Breast epithelium (tissue), 4 donors: Measurements from ENCODE around the gene DHH. TPM values are rescaled to one million over a fixed set of nuclear protein-coding genes. Genes with fewer than 3 reads are reported as not detected.
"Not testable (repeated sequence)": the region's sequence is repeated elsewhere in the genome, so short reads cannot be mapped to it uniquely, and the experiment has no call there.

Experiments
- DNase-seq, 2 donors: peaks; one replicate each; pipeline ENCODE4 v3.0.0-alpha.2; 2019; ENCODE audit warnings: low spot score in 2 of 2
- H3K27ac ChIP-seq, 2 donors: fragments of 200-600 bp; sonication (generic) in 1 of 2; one replicate each; pipeline ENCODE4 v1.5.1; 2016 to 2019; ENCODE audit warnings: mild to moderate bottlenecking in 1 of 2
- H3K27me3 ChIP-seq, 2 donors: fragments of 200-600 bp; sonication (generic) in 1 of 2; one replicate each; pipeline versions ENCODE4 v1.5.1 to v1.6.0; 2017 to 2019; ENCODE audit warnings: control low read depth in 1 of 2, mild to moderate bottlenecking in 1 of 2
- H3K36me3 ChIP-seq: fragments of 200-600 bp; one replicate; pipeline ENCODE4 v1.5.1; 2019
- H3K4me1 ChIP-seq, 2 donors: fragments of 200-600 bp; sonication (generic); one replicate each; pipeline ENCODE4 v1.5.1; 2016 to 2019; ENCODE audit warnings: control low read depth in 1 of 2
- H3K4me3 ChIP-seq, 3 donors: fragments of 200-600 bp; sonication (generic); 1 replicate in 2 of 3; 2 replicates in 1 of 3; pipeline ENCODE4 v1.5.1; 2016 to 2019; ENCODE audit warnings: mild to moderate bottlenecking in 3 of 3, moderate library complexity in 2 of 3
- H3K9me3 ChIP-seq, 2 donors: fragments of 200-600 bp; sonication (generic) in 1 of 2; one replicate each; pipeline ENCODE4 v1.5.1; 2016 to 2019; ENCODE audit warnings: control low read depth in 1 of 2
- POLR2A ChIP-seq: fragments of 450-650 bp; IDR thresholded peaks from one replicate; pipeline ENCODE4 v1.6.1; 2016; ENCODE audit warnings: antibody characterized with exemption, mild to moderate bottlenecking, moderate library complexity
- POLR2AphosphoS5 ChIP-seq, 3 donors: sonication (generic); formaldehyde crosslinking; IDR thresholded peaks; one replicate each; pipeline ENCODE4 v1.6.1; 2017; ENCODE audit warnings: antibody characterized with exemption in 3 of 3
- intact Hi-C: fragments of 100-400 bp; cut with DNase I; formaldehyde crosslinking; loops from one replicate; pipeline ENCODE4 v1.15.1; 2023; ENCODE audit warnings: low total_unique reads
- total RNA-seq, 3 donors: library from RNA; depleted of rRNA; stranded (reverse); fragments of >200 nt; gene quantifications; one replicate each; pipeline ENCODE4 v1.1.0, GENCODE V29; 2016
- TF ChIP-seq, protein P1 (sequence below), 3 donors: fragments of 450-650 bp; IDR thresholded peaks; one replicate each; pipeline ENCODE4 v1.5.1; 2016 to 2017; ENCODE audit warnings: antibody characterized with exemption in 3 of 3, mild to moderate bottlenecking in 3 of 3, moderate library complexity in 3 of 3

The DHH gene
- total RNA-seq, 3 donors from 2014 or later: 0.29 to 1.6 (median 1.4) TPM

DNA sequence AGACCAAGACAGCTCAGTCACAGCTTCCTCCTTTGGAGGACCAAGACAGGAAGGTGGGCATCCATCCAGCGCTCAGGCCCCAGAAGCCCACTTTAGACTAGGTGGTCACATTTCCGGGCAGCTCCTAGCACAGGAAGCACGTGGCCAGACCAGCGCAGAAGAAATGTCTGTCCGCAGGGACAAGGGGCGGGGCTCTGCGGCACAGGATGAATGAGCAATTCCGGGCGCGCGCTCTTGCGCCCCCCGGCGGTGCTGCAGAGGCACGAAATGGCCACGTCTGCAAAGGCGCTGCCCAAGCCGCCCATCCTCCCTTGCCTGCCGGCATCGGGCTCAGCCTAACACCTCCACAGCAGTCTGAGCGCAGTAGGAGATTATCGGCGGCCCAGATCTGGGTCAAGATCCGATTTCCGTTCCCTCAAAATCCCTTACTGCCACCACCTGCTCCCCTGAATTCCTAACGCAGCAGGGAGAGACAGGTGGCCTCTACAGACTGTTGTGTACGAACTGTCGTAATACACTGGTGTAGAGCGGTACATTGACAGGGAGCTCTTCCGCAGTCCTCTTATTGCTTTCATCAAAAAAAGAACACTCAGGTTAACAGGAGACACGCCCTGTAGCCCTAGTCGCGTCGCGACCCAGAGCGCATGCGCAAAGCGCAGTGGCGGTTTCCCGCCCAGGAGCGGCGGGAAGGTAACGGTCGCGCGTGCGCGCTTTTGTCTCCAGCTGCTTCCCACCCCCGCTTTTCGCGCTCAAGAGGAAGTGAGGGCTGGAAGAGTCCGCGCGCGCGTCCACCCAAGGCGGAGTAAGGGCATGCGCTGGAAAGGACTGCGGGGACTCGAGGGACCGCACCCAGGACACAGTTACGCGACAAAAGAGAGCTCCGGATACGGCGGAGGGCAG, 35.8 kb upstream of the DHH start:
- H3K27ac ChIP-seq: peak overlapping the region; percentile 98 to 100
- TF ChIP-seq, protein P1, sequence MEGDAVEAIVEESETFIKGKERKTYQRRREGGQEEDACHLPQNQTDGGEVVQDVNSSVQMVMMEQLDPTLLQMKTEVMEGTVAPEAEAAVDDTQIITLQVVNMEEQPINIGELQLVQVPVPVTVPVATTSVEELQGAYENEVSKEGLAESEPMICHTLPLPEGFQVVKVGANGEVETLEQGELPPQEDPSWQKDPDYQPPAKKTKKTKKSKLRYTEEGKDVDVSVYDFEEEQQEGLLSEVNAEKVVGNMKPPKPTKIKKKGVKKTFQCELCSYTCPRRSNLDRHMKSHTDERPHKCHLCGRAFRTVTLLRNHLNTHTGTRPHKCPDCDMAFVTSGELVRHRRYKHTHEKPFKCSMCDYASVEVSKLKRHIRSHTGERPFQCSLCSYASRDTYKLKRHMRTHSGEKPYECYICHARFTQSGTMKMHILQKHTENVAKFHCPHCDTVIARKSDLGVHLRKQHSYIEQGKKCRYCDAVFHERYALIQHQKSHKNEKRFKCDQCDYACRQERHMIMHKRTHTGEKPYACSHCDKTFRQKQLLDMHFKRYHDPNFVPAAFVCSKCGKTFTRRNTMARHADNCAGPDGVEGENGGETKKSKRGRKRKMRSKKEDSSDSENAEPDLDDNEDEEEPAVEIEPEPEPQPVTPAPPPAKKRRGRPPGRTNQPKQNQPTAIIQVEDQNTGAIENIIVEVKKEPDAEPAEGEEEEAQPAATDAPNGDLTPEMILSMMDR (IDR thresholded peaks at IDR 0.05): peak; percentile 77 to 80 (median 79)
- TF ChIP-seq POLR2AphosphoS5 (IDR thresholded peaks at IDR 0.05) (peak; percentile 21 to 81 (median 46)), POLR2A (no peak)

DNA sequence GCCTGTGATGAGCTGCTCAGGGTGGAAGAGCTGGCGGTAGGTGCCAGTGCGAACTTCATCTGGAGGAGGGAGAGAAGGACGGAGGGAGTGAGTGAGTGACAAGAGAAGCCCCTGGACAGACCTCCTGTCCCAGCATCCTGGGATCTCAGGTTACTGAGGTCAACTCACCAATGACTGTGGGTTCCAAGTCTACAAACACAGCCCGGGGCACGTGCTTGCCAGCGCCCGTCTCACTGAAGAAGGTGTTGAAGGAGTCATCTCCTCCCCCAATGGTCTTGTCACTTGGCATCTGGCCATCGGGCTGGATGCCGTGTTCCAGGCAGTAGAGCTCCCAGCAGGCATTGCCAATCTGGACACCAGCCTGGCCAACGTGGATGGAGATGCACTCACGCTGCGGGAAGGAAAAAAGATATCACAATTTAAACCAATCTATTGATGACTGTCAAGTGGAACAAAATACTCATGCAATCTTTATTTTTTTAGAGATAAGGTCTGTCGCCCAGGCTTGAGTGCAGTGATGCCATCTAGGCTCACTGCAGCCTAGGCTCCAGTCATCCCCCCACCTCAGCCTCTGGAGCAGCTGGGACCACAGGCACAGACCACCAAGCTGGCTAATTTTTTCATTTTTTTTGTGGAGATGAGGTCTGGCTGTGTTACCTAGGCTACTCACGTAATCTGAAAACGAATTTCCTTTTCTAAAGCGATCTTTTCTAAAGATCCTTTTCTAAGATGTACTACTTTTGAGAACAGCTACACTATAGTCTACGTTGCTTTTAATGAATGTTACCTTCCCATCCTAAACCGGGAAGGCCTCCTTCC, 34.9 kb upstream of the DHH start:
- intact Hi-C loops: loop anchor here (2.0 kb wide), 1 partner anchor 105 kb away; no protein-coding TSS in a partner anchor
- Histone ChIP-seq H3K36me3 (no peaks in the 10 kb centered on the region), H3K27me3 (no peaks in the 10 kb centered on the region), H3K4me3 (peak overlapping the region; percentile 96 to 100 (median 97)), H3K9me3 (no peaks in the 10 kb centered on the region), H3K27ac (peak overlapping the region; percentile 98 to 100), H3K4me1 (peaks cover 5 to 9% of the 10 kb centered on the region in 2 donors)
- no peak for DNase-seq
- TF ChIP-seq POLR2AphosphoS5 (IDR thresholded peaks at IDR 0.05) (no peak), POLR2A (no peak)
- TF ChIP-seq, protein P1 (IDR thresholded peaks at IDR 0.05): no peak

More for the DNA sequence above, 35.8 kb upstream of the DHH start:
- intact Hi-C loops: loop anchor here (2.0 kb wide), 1 partner anchor 104 kb away; no protein-coding TSS in a partner anchor
- H3K4me1 ChIP-seq: peaks cover 5 to 9% of the 10 kb centered on the region in 2 donors
- DNase-seq: peak; percentile 85 to 89
- H3K27me3 ChIP-seq: no peaks in the 10 kb centered on the region
- no peaks in the 10 kb centered on the region for H3K9me3 ChIP-seq
- no peaks in the 10 kb centered on the region for H3K36me3 ChIP-seq
- H3K4me3 ChIP-seq: peak overlapping the region; percentile 96 to 100 (median 97)

DNA sequence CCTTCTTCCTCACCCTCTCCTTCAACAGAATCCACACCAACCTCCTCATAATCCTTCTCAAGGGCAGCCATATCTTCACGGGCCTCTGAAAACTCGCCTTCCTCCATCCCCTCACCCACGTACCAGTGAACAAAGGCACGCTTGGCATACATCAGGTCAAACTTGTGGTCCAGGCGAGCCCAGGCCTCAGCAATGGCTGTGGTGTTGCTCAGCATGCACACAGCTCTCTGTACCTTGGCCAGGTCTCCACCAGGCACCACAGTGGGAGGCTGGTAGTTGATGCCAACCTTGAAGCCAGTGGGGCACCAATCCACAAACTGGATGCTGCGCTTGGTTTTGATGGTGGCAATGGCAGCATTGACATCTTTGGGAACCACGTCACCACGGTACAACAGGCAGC, 33.4 kb upstream of the DHH start:
- H3K4me3 ChIP-seq, H3K27ac ChIP-seq, intact Hi-C loops, H3K36me3 ChIP-seq, H3K27me3 ChIP-seq, H3K9me3 ChIP-seq, DNase-seq, H3K4me1 ChIP-seq: not testable (repeated sequence)

DNA sequence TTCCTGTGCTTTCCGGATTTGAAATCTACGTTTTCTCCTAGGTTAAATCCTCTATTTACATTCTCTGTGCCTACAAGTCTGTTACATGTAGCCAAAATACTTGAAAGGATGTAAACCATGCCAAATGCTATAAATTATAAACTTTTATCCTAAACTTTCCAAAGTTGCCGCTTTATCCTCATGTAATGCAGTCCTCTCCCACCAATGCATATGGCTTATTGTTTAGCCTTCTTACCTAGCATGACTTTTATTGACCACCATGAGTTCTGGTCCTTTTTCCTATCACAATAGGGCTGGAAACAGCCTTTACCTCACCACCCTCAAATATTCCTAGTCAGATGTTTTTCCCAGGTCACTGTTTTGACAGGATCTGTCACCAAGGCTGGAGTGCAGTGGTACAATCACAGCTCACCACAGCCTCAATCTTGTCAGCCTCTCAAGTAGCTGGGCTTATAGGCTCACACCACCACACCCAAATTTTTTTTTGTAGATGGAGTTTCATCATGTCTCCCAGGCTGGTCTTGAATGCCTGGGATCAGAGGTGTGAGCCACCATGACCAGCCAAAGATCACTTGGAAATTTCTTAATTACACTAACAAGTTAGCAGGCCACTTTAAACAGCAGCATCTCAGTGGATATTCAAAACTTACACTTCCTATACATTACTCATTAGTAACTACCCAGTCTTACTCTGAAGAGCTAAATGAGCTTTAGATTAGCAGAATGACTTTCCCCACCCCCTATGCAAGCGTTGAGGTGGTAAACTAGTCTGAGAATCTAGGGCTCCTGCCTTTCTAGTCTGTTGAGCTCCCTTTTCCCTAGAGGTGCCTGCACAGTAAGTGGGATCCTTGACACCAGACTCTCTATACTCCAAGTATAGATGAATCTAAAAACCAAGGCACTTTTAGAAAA, 32.5 kb upstream of the DHH start:
- TF ChIP-seq POLR2AphosphoS5 (IDR thresholded peaks at IDR 0.05) (no peak), POLR2A (no peak)
- TF ChIP-seq, protein P1 (IDR thresholded peaks at IDR 0.05): no peak
- no peak for DNase-seq
- Histone ChIP-seq H3K4me3 (no peak overlapping the region), H3K36me3 (no peaks in the 10 kb centered on the region), H3K4me1 (peaks cover 0 to 4% of the 10 kb centered on the region in 2 donors), H3K27me3 (no peaks in the 10 kb centered on the region), H3K27ac (no peak overlapping the region), H3K9me3 (no peaks in the 10 kb centered on the region)
- intact Hi-C loops: no loop called here
